ENCODE data around the gene LHX4.

GRCh38 chr1:180215856-180216625 lies 14.0 kb upstream of the LHX4 start:
- TF ChIP-seq POLR2A (IDR thresholded peaks at IDR 0.05) (no peak), CTCF (IDR thresholded peaks at IDR 0.05 in 4 of 5, conservative IDR thresholded peaks at IDR 0.05 in 1 of 5) (no peak)
